H1 (cell line): ENCODE measurements around the gene FCRL2.

Experiments used
- ATF2 ChIP-seq: IDR thresholded peaks from 2 replicates; pipeline ENCODE4 v1.6.1; 2012; ENCODE audit warnings: low read length, inconsistent platforms
- BRCA1 ChIP-seq: IDR thresholded peaks from 2 replicates; pipeline ENCODE4 v1.6.1; 2012; ENCODE audit warnings: low read depth, low read length, improper control_type of control experiment
- CTCF ChIP-seq, 3 experiments: IDR thresholded peaks; 1 replicate in 2 of 3; 2 replicates in 1 of 3; pipeline versions ENCODE4 v1.5.1 to v1.6.1; 2011; ENCODE audit warnings: low read length in 3 of 3, mild to moderate bottlenecking in 3 of 3, inconsistent platforms in 2 of 3, low read depth in 1 of 3, moderate library complexity in 1 of 3; ENCODE audit not compliant: insufficient read depth in 1 of 3; ENCODE audit errors: control extremely low read depth in 1 of 3
- EP300 ChIP-seq, 2 experiments: IDR thresholded peaks; 1 replicate in 1 of 2; 2 replicates in 1 of 2; pipeline ENCODE4 v1.6.1; 2011 to 2012; ENCODE audit warnings: low read depth in 2 of 2, low read length in 2 of 2, mild to moderate bottlenecking in 2 of 2, borderline replicate concordance in 1 of 2, inconsistent platforms in 1 of 2, moderate library complexity in 1 of 2
- EZH2 ChIP-seq: fragments of 200-600 bp; sonication (generic); IDR thresholded peaks from 2 replicates; pipeline ENCODE4 v1.7.1; 2012; ENCODE audit warnings: low read depth, mild to moderate bottlenecking, moderate library complexity, low read length, inconsistent platforms; ENCODE audit not compliant: severe bottlenecking
- GABPA ChIP-seq: IDR thresholded peaks from 2 replicates; pipeline ENCODE4 v1.6.1; 2011; ENCODE audit warnings: mild to moderate bottlenecking, low read length, moderate library complexity, borderline replicate concordance; ENCODE audit not compliant: insufficient read depth
- MAFK ChIP-seq: IDR thresholded peaks from 2 replicates; pipeline ENCODE4 v1.6.1; 2012; ENCODE audit warnings: low read depth, mild to moderate bottlenecking, improper control_type of control experiment, low read length
- PHF8 ChIP-seq: fragments of 200-600 bp; sonication (generic); conservative IDR thresholded peaks from 2 replicates; pipeline ENCODE4 v1.7.1; 2012; ENCODE audit warnings: low read depth, mild to moderate bottlenecking, inconsistent platforms, low read length, moderate library complexity
- POLR2A ChIP-seq, 2 experiments: IDR thresholded peaks; 1 replicate in 1 of 2; 2 replicates in 1 of 2; pipeline ENCODE4 v1.6.1; 2011; ENCODE audit warnings: low read depth in 2 of 2, low read length in 2 of 2, mild to moderate bottlenecking in 2 of 2; ENCODE audit errors: control extremely low read depth in 1 of 2
- POLR2AphosphoS5 ChIP-seq: IDR thresholded peaks from 2 replicates; pipeline ENCODE4 v1.6.1; 2011; ENCODE audit warnings: low read depth, low read length
- SIN3A ChIP-seq, 2 experiments: IDR thresholded peaks in 1 of 2; conservative IDR thresholded peaks in 1 of 2; 2 replicates each; pipeline ENCODE4 v1.6.1; 2011 to 2012; ENCODE audit warnings: low read length in 2 of 2, improper control_type of control experiment in 1 of 2, low read depth in 1 of 2, mild to moderate bottlenecking in 1 of 2
- SP1 ChIP-seq: IDR thresholded peaks from 2 replicates; pipeline ENCODE4 v1.6.1; 2011; ENCODE audit warnings: low read depth, low read length

- TF ChIP-seq POLR2AphosphoS5 (no peak), SP1 (no peak), CTCF (IDR thresholded peaks at IDR 0.05; ENCODE audit: control extremely low read depth in 1 of 3, insufficient read depth in 1 of 3, low read depth in 1 of 3, low read length in 3 of 3) (no peak), EZH2 (no peak), BRCA1 (no peak), EP300 (IDR thresholded peaks at IDR 0.05; ENCODE audit: borderline replicate concordance in 1 of 2, low read depth in 2 of 2, low read length in 2 of 2) (no peak), SIN3A (conservative IDR thresholded peaks at IDR 0.05 in 1 of 2, IDR thresholded peaks at IDR 0.05 in 1 of 2; ENCODE audit: low read depth in 1 of 2, low read length in 2 of 2) (no peak), POLR2A (IDR thresholded peaks at IDR 0.05; ENCODE audit: control extremely low read depth in 1 of 2, low read depth in 2 of 2, low read length in 2 of 2) (no peak), PHF8 (no peak), GABPA (no peak), MAFK (no peak), ATF2 (no peak)
Observed at GRCh38 chr1:157774412-157774811, 2.5 kb downstream of the FCRL2 start.
